Heart left ventricle (tissue), 13 donors: ENCODE results near the gene C1orf52.

Experiments
- POLR2A ChIP-seq, 2 donors: fragments of 450-650 bp; IDR thresholded peaks; one replicate each; pipeline ENCODE4 v1.6.1; 2017; ENCODE audit warnings: antibody characterized with exemption in 2 of 2, mild to moderate bottlenecking in 2 of 2, moderate library complexity in 2 of 2
- TF ChIP-seq, protein P1 (sequence below), 12 donors: fragments of 200-600 bp; sonication (generic) in 4 of 12; IDR thresholded peaks; one replicate each; pipeline versions ENCODE4 v1.5.0 to v1.8.0; 2018 to 2022; ENCODE audit warnings: antibody characterized with exemption in 12 of 12, mild to moderate bottlenecking in 5 of 12
- donor health status: ischemic (EF 13 %, LVEDD 7.1; RV severe dilation, severe dysfunction).
- donor health status: DM: no; HTN: yes; CAD: no.
- donor health status: DM: no; HTN: no; CAD: no.
- donor health status: ischemic (EF 25% LVEDD 6.9; RV normal size, moderate dysfunction).
- donor health status: ischemic (EF 25% LVEDD 5.7; RV mildly dilated, moderate dysfunction).
- donor health status: ischemic (EF 35%, LVEDD 5.7; RV mildly dilated, moderate dysfunction).
- donor health status: nonischemic (EF 11% LVEDD 7.7; RV severe dilation, severe dysfunction).
- donor health status: DM: yes; HTN: yes; CAD: no.
- donor health status: PGD.
- donor health status: ischemic (EF 29% LVEDD 5.4; RV normal size, mild dysfunction).
- donor health status: nonischemic (EF 23%, LVEDD 6.1; RV moderate dilation, normal function).

DNA sequence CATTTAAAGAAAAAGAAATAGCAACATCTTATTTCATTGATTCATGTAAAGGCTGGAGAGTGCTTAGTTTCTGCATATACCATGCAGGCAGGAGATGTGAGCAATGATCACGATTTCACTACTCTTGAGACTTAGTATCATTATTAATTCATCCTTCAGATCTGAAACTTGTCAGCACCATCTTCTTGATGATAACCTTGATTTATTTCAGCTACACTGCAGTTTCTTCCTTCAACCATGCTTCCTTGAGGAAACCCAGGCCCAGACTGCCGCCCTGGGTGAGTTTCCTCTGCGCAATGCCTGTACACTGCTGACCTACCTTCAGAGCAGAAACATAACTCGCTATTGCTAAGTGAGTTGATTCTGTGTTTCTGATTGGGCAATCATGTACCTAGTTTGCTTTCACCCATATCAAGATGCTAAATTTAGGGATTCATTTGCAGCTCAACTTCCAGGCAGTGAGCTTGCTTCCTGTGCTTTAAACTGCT is 30.4 kb upstream of the C1orf52 start:
- no peak for TF ChIP-seq POLR2A (IDR thresholded peaks at IDR 0.05)
- TF ChIP-seq, protein P1, sequence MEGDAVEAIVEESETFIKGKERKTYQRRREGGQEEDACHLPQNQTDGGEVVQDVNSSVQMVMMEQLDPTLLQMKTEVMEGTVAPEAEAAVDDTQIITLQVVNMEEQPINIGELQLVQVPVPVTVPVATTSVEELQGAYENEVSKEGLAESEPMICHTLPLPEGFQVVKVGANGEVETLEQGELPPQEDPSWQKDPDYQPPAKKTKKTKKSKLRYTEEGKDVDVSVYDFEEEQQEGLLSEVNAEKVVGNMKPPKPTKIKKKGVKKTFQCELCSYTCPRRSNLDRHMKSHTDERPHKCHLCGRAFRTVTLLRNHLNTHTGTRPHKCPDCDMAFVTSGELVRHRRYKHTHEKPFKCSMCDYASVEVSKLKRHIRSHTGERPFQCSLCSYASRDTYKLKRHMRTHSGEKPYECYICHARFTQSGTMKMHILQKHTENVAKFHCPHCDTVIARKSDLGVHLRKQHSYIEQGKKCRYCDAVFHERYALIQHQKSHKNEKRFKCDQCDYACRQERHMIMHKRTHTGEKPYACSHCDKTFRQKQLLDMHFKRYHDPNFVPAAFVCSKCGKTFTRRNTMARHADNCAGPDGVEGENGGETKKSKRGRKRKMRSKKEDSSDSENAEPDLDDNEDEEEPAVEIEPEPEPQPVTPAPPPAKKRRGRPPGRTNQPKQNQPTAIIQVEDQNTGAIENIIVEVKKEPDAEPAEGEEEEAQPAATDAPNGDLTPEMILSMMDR (IDR thresholded peaks at IDR 0.05): no peak
